RWPE2 (cell line): ENCODE data around the gene SKAP1.

ENCODE experiments used
- ATAC-seq: fragments of 200-7000 bp; cut with Tn5 transposase; 3 replicates; pipeline ENCODE4 v1.9.1; 2021; ENCODE audit warnings: low read depth
- DNase-seq: peaks from one replicate; pipeline ENCODE4 v3.0.0-alpha.2; 2020; ENCODE audit warnings: low spot score
- H3K27ac ChIP-seq: fragments of 450-650 bp; 2 replicates; pipeline ENCODE4 v1.5.1; 2017; ENCODE audit warnings: mild to moderate bottlenecking; ENCODE audit not compliant: poor library complexity, severe bottlenecking
- H3K27me3 ChIP-seq: fragments of 250-450 bp; sonication (Bioruptor Pico); 2 replicates; pipeline ENCODE4 v1.5.1; 2021; ENCODE audit warnings: mild to moderate bottlenecking, moderate library complexity; ENCODE audit not compliant: insufficient read depth, poor library complexity, severe bottlenecking
- H3K36me3 ChIP-seq: fragments of 250-450 bp; sonication (Bioruptor Pico); 2 replicates; pipeline ENCODE4 v1.5.1; 2020; ENCODE audit warnings: low read depth, mild to moderate bottlenecking, moderate library complexity
- H3K4me1 ChIP-seq: fragments of 250-450 bp; sonication (Bioruptor Pico); 2 replicates; pipeline ENCODE4 v1.5.1; 2021; ENCODE audit warnings: mild to moderate bottlenecking, moderate library complexity; ENCODE audit not compliant: insufficient read depth, poor library complexity, severe bottlenecking
- H3K4me3 ChIP-seq: fragments of 250-450 bp; sonication (Bioruptor Pico); 2 replicates; pipeline ENCODE4 v1.5.1; 2021; ENCODE audit warnings: mild to moderate bottlenecking, moderate library complexity; ENCODE audit not compliant: severe bottlenecking
- H3K9me3 ChIP-seq: fragments of 250-450 bp; sonication (Bioruptor Pico); 2 replicates; pipeline ENCODE4 v1.5.1; 2021; ENCODE audit warnings: mild to moderate bottlenecking, moderate library complexity; ENCODE audit not compliant: severe bottlenecking
- TF ChIP-seq, protein P1 (sequence below): fragments of 450-650 bp; IDR thresholded peaks from one replicate; pipeline ENCODE4 v1.5.1; 2017; ENCODE audit warnings: mild to moderate bottlenecking, moderate library complexity; ENCODE audit not compliant: poor library complexity, severe bottlenecking

Gene SKAP1

DNA sequence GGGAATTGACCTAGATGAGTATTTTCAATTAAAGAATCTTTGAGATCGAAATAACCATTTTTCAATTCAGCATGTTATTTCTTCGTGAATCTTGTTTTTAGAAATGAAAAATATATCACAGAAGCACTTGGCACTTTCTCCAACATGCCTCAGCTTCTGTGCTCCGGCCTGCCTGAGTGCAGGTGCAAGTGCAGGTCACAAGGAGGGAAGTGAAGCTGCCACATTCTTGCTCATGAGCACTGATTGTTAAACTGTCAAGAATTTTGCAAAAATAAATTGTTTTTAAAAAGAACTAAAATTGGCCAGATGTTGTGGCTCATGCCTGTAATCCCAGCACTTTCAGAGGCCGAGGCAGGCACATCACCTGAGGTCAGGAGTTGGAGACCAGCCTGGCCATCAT, 38.3 kb upstream of the SKAP1 start:
- DNase-seq (no peak), ATAC-seq (no peak)
- Histone ChIP-seq H3K36me3 (no peaks in the 10 kb centered on the region), H3K4me1 (peaks cover 16% of the 10 kb centered on the region), H3K9me3 (no peaks in the 10 kb centered on the region), H3K27ac (no peak overlapping the region), H3K27me3 (no peaks in the 10 kb centered on the region), H3K4me3 (no peak overlapping the region)
- TF ChIP-seq, protein P1, sequence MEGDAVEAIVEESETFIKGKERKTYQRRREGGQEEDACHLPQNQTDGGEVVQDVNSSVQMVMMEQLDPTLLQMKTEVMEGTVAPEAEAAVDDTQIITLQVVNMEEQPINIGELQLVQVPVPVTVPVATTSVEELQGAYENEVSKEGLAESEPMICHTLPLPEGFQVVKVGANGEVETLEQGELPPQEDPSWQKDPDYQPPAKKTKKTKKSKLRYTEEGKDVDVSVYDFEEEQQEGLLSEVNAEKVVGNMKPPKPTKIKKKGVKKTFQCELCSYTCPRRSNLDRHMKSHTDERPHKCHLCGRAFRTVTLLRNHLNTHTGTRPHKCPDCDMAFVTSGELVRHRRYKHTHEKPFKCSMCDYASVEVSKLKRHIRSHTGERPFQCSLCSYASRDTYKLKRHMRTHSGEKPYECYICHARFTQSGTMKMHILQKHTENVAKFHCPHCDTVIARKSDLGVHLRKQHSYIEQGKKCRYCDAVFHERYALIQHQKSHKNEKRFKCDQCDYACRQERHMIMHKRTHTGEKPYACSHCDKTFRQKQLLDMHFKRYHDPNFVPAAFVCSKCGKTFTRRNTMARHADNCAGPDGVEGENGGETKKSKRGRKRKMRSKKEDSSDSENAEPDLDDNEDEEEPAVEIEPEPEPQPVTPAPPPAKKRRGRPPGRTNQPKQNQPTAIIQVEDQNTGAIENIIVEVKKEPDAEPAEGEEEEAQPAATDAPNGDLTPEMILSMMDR: no peak

DNA sequence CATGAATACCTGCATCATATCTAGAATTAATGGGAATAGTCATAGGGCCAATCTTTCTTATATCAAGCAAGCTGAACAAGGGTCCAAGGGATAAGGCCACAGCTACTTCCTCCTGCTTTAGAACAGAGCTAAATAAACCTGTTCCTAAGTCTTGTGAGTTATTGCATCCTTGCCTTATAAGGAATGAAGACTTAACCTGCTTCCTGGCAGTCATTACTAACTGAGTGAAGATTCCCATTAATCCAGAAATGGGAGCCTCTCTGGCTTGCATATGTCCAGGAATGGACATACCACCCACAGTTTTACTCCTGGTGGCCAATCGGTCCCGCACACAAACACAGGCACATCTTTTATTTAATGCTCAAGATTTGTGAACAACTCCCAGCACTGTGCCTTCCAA, 35.9 kb upstream of the SKAP1 start:
- ATAC-seq (no peak), DNase-seq (no peak)
- no peak overlapping the region for H3K27ac ChIP-seq
- H3K4me1 ChIP-seq: no peaks in the 10 kb centered on the region
- H3K36me3 ChIP-seq: no peaks in the 10 kb centered on the region
- H3K4me3 ChIP-seq: no peak overlapping the region
- TF ChIP-seq, protein P1: no peak
- no peaks in the 10 kb centered on the region for H3K27me3 ChIP-seq
- H3K9me3 ChIP-seq: no peaks in the 10 kb centered on the region

DNA sequence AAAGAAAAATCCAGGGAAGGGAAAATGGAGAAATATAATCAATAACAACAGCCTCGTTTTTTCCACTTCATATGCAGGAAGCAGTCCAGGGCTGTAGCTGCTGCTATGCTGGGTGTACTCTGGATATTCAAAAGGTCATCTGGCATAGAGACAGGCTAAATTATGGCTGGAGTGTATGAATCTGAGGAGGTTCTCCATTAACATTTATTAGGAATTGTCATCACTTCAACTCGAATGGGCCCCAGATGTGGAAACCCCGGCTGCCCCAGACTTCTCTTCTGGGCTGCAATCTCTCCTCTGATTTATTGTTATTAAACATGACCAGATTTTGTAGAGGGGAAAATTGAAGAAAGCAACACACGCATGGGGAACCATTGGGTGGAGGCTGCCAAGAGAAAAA, 33.5 kb upstream of the SKAP1 start:
- ATAC-seq (no peak), DNase-seq (no peak)
- TF ChIP-seq, protein P1: no peak
- H3K4me3 ChIP-seq: no peak overlapping the region
- no peak overlapping the region for H3K27ac ChIP-seq
- H3K9me3 ChIP-seq: no peaks in the 10 kb centered on the region
- no peaks in the 10 kb centered on the region for H3K36me3 ChIP-seq
- no peaks in the 10 kb centered on the region for H3K4me1 ChIP-seq
- no peaks in the 10 kb centered on the region for H3K27me3 ChIP-seq

GRCh38 chr17:48462946-48463345, 32.9 kb upstream of the SKAP1 start:
- no peaks in the 10 kb centered on the region for H3K36me3 ChIP-seq
- H3K27ac ChIP-seq: no peak overlapping the region
- no peaks in the 10 kb centered on the region for H3K9me3 ChIP-seq
- ATAC-seq (no peak), DNase-seq (no peak)
- TF ChIP-seq, protein P1: no peak
- H3K4me3 ChIP-seq: no peak overlapping the region
- no peaks in the 10 kb centered on the region for H3K27me3 ChIP-seq
- H3K4me1 ChIP-seq: no peaks in the 10 kb centered on the region

GRCh38 chr17:48460052-48460451, 30.0 kb upstream of the SKAP1 start:
- Histone ChIP-seq H3K9me3 (no peaks in the 10 kb centered on the region), H3K4me3 (no peak overlapping the region), H3K4me1 (peaks cover 5% of the 10 kb centered on the region), H3K36me3 (no peaks in the 10 kb centered on the region), H3K27ac (no peak overlapping the region), H3K27me3 (no peaks in the 10 kb centered on the region)
- no peak for ATAC-seq
- no peak for DNase-seq
- TF ChIP-seq, protein P1: no peak
